SK-N-SH (cell line): Measurements from ENCODE around the gene C3orf22.

Source experiments
- CTCF ChIP-seq: fragments of 200-600 bp; sonication (generic); IDR thresholded peaks from 2 replicates; pipeline ENCODE4 v1.6.1; 2017; ENCODE audit warnings: antibody characterized with exemption, mild to moderate bottlenecking, moderate library complexity
- ELF1 ChIP-seq: IDR thresholded peaks from 2 replicates; pipeline ENCODE4 v1.4.0; 2012
- EP300 ChIP-seq, 2 experiments: IDR thresholded peaks; 2 replicates each; pipeline versions ENCODE4 v1.4.0 to v1.6.1; 2012; ENCODE audit warnings: borderline replicate concordance in 1 of 2, low read depth in 1 of 2, low read length in 1 of 2
- EZH2phosphoT487 ChIP-seq: fragments of 200-600 bp; sonication (generic); IDR thresholded peaks from 2 replicates; pipeline ENCODE4 v1.6.1; 2017; ENCODE audit warnings: low read depth, mixed run types, mild to moderate bottlenecking, antibody characterized with exemption, moderate library complexity, borderline replicate concordance
- NFIC ChIP-seq: IDR thresholded peaks from 2 replicates; pipeline ENCODE4 v1.4.0; 2012; ENCODE audit warnings: borderline replicate concordance
- RAD21 ChIP-seq: IDR thresholded peaks from 2 replicates; pipeline ENCODE4 v1.6.1; 2012; ENCODE audit warnings: mild to moderate bottlenecking, low read length
- RXRA ChIP-seq: IDR thresholded peaks from 2 replicates; pipeline ENCODE4 v1.4.0; 2012; ENCODE audit warnings: low read depth, mild to moderate bottlenecking, borderline replicate concordance
- TEAD4 ChIP-seq: IDR thresholded peaks from 2 replicates; pipeline ENCODE4 v1.4.0; 2012; ENCODE audit warnings: mild to moderate bottlenecking, borderline replicate concordance; ENCODE audit not compliant: insufficient read depth
- USF1 ChIP-seq: IDR thresholded peaks from 2 replicates; pipeline ENCODE4 v1.4.0; 2012; ENCODE audit warnings: low read depth, borderline replicate concordance
- ZBTB33 ChIP-seq: IDR thresholded peaks from 2 replicates; pipeline ENCODE4 v1.4.0; 2012; ENCODE audit warnings: low read depth, borderline replicate concordance

- no peak for TF ChIP-seq RXRA
- no peak for TF ChIP-seq RAD21
- no peak for TF ChIP-seq CTCF
- no peak for TF ChIP-seq ZBTB33
- no peak for TF ChIP-seq EP300 (IDR thresholded peaks at IDR 0.05; ENCODE audit: borderline replicate concordance in 1 of 2, low read depth in 1 of 2, low read length in 1 of 2)
- TF ChIP-seq EZH2phosphoT487: no peak
- TF ChIP-seq TEAD4: no peak
- no peak for TF ChIP-seq ELF1
- no peak for TF ChIP-seq NFIC
- TF ChIP-seq USF1: no peak
Observed at GRCh38 chr3:126578702-126579101, 20.0 kb upstream of the C3orf22 start.
